ENCODE data around the gene ANKFY1.

- TF ChIP-seq EZH2 (IDR thresholded peaks at IDR 0.05; ENCODE audit: borderline replicate concordance, low read depth, low read length, poor library complexity, severe bottlenecking): no peak
- TF ChIP-seq, protein P1, sequence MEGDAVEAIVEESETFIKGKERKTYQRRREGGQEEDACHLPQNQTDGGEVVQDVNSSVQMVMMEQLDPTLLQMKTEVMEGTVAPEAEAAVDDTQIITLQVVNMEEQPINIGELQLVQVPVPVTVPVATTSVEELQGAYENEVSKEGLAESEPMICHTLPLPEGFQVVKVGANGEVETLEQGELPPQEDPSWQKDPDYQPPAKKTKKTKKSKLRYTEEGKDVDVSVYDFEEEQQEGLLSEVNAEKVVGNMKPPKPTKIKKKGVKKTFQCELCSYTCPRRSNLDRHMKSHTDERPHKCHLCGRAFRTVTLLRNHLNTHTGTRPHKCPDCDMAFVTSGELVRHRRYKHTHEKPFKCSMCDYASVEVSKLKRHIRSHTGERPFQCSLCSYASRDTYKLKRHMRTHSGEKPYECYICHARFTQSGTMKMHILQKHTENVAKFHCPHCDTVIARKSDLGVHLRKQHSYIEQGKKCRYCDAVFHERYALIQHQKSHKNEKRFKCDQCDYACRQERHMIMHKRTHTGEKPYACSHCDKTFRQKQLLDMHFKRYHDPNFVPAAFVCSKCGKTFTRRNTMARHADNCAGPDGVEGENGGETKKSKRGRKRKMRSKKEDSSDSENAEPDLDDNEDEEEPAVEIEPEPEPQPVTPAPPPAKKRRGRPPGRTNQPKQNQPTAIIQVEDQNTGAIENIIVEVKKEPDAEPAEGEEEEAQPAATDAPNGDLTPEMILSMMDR (conservative IDR thresholded peaks at IDR 0.05; ENCODE audit: low read depth, low read length): no peak
Observed at GRCh38 chr17:4198995-4199394, 64.8 kb downstream of the ANKFY1 start.

Measured in A673 (cell line).